Karpas-422 (cell line): Measurements from ENCODE around the gene GLS. TPM values are rescaled to one million over a fixed set of nuclear protein-coding genes. Genes with fewer than 3 reads are reported as not detected.
"Not testable (repeated sequence)": the region's sequence is repeated elsewhere in the genome, so short reads cannot be mapped to it uniquely, and the experiment has no call there.

Experiments
- DNase-seq: peaks from one replicate; pipeline ENCODE4 v3.0.0-alpha.2; 2015
- H2AFZ ChIP-seq: fragments of 200-600 bp; sonication (generic); 2 replicates; pipeline ENCODE4 v1.6.1; 2014; ENCODE audit warnings: antibody characterized with exemption, low read length, mixed read lengths
- H3K27ac ChIP-seq: fragments of 200-600 bp; sonication (generic); 2 replicates; pipeline ENCODE4 v1.5.1; 2014; ENCODE audit warnings: mild to moderate bottlenecking, low read length, moderate library complexity
- H3K27me3 ChIP-seq: fragments of 200-600 bp; sonication (generic); 2 replicates; pipeline ENCODE4 v1.6.1; 2014; ENCODE audit warnings: low read length, mixed read lengths
- H3K36me3 ChIP-seq: fragments of 200-600 bp; sonication (generic); 2 replicates; pipeline ENCODE4 v1.6.1; 2014; ENCODE audit warnings: low read length, mixed read lengths; ENCODE audit not compliant: insufficient read depth
- H3K4me1 ChIP-seq: fragments of 200-600 bp; sonication (generic); 2 replicates; pipeline ENCODE4 v1.6.1; 2014; ENCODE audit warnings: mild to moderate bottlenecking, low read length, mixed read lengths
- H3K4me2 ChIP-seq: fragments of 200-600 bp; sonication (generic); 2 replicates; pipeline ENCODE4 v1.6.1; 2014; ENCODE audit warnings: low read length, low read depth, mild to moderate bottlenecking; ENCODE audit not compliant: poor library complexity, severe bottlenecking
- H3K4me3 ChIP-seq: fragments of 200-600 bp; sonication (generic); 2 replicates; pipeline ENCODE4 v1.5.1; 2014; ENCODE audit warnings: mild to moderate bottlenecking, antibody characterized with exemption, low read length, mixed read lengths
- H3K79me2 ChIP-seq: fragments of 200-600 bp; sonication (generic); 2 replicates; pipeline ENCODE4 v1.6.1; 2014; ENCODE audit warnings: mild to moderate bottlenecking, low read length, mixed read lengths
- H3K9ac ChIP-seq: fragments of 200-600 bp; sonication (generic); 2 replicates; pipeline ENCODE4 v1.6.0; 2014; ENCODE audit warnings: low read length
- H3K9me2 ChIP-seq: fragments of 200-600 bp; sonication (generic), shearing (Covaris generic); replicated peaks from 2 replicates; pipeline ENCODE4 v1.6.0; 2014; ENCODE audit warnings: mild to moderate bottlenecking, low read length, moderate library complexity; ENCODE audit not compliant: insufficient read depth
- H3K9me3 ChIP-seq: fragments of 300-700, 200-600 bp; sonication (generic); 2 replicates; pipeline ENCODE4 v1.6.1; 2014; ENCODE audit warnings: low read length, mixed read lengths
- H4K20me1 ChIP-seq: fragments of 200-600 bp; sonication (generic); 2 replicates; pipeline ENCODE4 v1.6.1; 2014; ENCODE audit warnings: mild to moderate bottlenecking, antibody characterized with exemption, low read length, low read depth; ENCODE audit not compliant: insufficient read depth
- total RNA-seq: library from RNA; depleted of rRNA; stranded (reverse); fragments of >200 nt; shearing (Covaris generic); gene quantifications from 2 replicates; pipeline ENCODE4 v1.2.3, GENCODE V29; 2014; ENCODE audit warnings: low replicate concordance

GLS gene
- total RNA-seq, 1 experiment from 2014 or later: 283 TPM

GRCh38 chr2:190882856-190883582, 2.4 kb downstream of the GLS start:
- H3K36me3 ChIP-seq: peaks cover 12% of the 10 kb centered on the region; the same call in 1 of the 2 replicates
- H2AFZ ChIP-seq: no peak overlapping the region
- H3K4me2 ChIP-seq: peak overlapping the region; percentile 88
- peak; percentile 71 for DNase-seq
- peak overlapping the region; percentile 80 for H3K27ac ChIP-seq
- H3K9me3 ChIP-seq: no peaks in the 10 kb centered on the region
- peaks cover 22% of the 10 kb centered on the region for H4K20me1 ChIP-seq
- H3K9me2 ChIP-seq: no peaks in the 10 kb centered on the region
- peaks cover 73% of the 10 kb centered on the region for H3K79me2 ChIP-seq
- H3K27me3 ChIP-seq: no peaks in the 10 kb centered on the region
- peak overlapping the region; percentile 89 for H3K9ac ChIP-seq
- peaks cover 65% of the 10 kb centered on the region for H3K4me1 ChIP-seq
- peak overlapping the region; percentile 89 for H3K4me3 ChIP-seq

- not testable (repeated sequence) for H3K9me3 ChIP-seq, H3K9me2 ChIP-seq, H3K27me3 ChIP-seq, DNase-seq, H2AFZ ChIP-seq
- Histone ChIP-seq H3K4me2 (peak overlapping the region; percentile 88), H3K9ac (peak overlapping the region; percentile 18), H3K27ac (peak overlapping the region; percentile 65), H4K20me1 (peaks cover 36% of the 10 kb centered on the region), H3K4me1 (peaks cover 84% of the 10 kb centered on the region), H3K4me3 (peak overlapping the region; percentile 31), H3K36me3 (peaks cover 26% of the 10 kb centered on the region; the same call in 1 of the 2 replicates), H3K79me2 (peaks cover 100% of the 10 kb centered on the region)
Measured at GRCh38 chr2:190885844-190886243, 5.2 kb downstream of the GLS start.

GRCh38 chr2:190887089-190887488, 6.5 kb downstream of the GLS start:
- H3K9me2 ChIP-seq: no peaks in the 10 kb centered on the region
- no peaks in the 10 kb centered on the region for H3K27me3 ChIP-seq
- H4K20me1 ChIP-seq: peaks cover 40% of the 10 kb centered on the region
- H2AFZ ChIP-seq: no peak overlapping the region
- H3K4me2 ChIP-seq: peak overlapping the region; percentile 64
- H3K4me1 ChIP-seq: peaks cover 96% of the 10 kb centered on the region
- peak overlapping the region; percentile 65 for H3K27ac ChIP-seq
- H3K9ac ChIP-seq: no peak overlapping the region
- H3K36me3 ChIP-seq: peaks cover 30% of the 10 kb centered on the region; the same call in 1 of the 2 replicates
- H3K79me2 ChIP-seq: peaks cover 100% of the 10 kb centered on the region
- DNase-seq: peak; percentile 59
- 0 out of 2 replicates have a peak overlapping the region, but pooled peaks have one; percentile 29 for H3K4me3 ChIP-seq
- no peaks in the 10 kb centered on the region for H3K9me3 ChIP-seq

GRCh38 chr2:190888449-190888848, 7.8 kb downstream of the GLS start:
- Histone ChIP-seq H4K20me1 (peaks cover 28% of the 10 kb centered on the region; the same call in 1 of the 2 replicates), H3K27ac (peak overlapping the region; percentile 80), H2AFZ (no peak overlapping the region), H3K36me3 (peaks cover 43% of the 10 kb centered on the region; the same call in 1 of the 2 replicates), H3K27me3 (no peaks in the 10 kb centered on the region), H3K4me2 (peak overlapping the region; percentile 64), H3K79me2 (peaks cover 100% of the 10 kb centered on the region), H3K9me3 (no peaks in the 10 kb centered on the region), H3K4me1 (peaks cover 99% of the 10 kb centered on the region), H3K9me2 (no peaks in the 10 kb centered on the region), H3K9ac (no peak overlapping the region), H3K4me3 (no peak overlapping the region; the same call in 1 of the 2 replicates)
- DNase-seq: no peak

GRCh38 chr2:190889175-190889943, 8.7 kb downstream of the GLS start:
- Histone ChIP-seq H3K9me2 (no peaks in the 10 kb centered on the region), H3K4me1 (peaks cover 96% of the 10 kb centered on the region), H3K79me2 (peaks cover 100% of the 10 kb centered on the region), H3K36me3 (peaks cover 41% of the 10 kb centered on the region; the same call in 1 of the 2 replicates), H3K9ac (peak overlapping the region; percentile 20; the same call in 1 of the 2 replicates), H2AFZ (no peak overlapping the region), H3K9me3 (no peaks in the 10 kb centered on the region), H3K27ac (peak overlapping the region; percentile 80; the same call in 1 of the 2 replicates), H3K4me3 (no peak overlapping the region; the same call in 1 of the 2 replicates), H4K20me1 (peaks cover 24% of the 10 kb centered on the region; the same call in 1 of the 2 replicates), H3K27me3 (no peaks in the 10 kb centered on the region), H3K4me2 (peak overlapping the region; percentile 64)
- DNase-seq: no peak

GRCh38 chr2:190891372-190891771, 10.8 kb downstream of the GLS start:
- Histone ChIP-seq H2AFZ (no peak overlapping the region), H4K20me1 (peaks cover 26% of the 10 kb centered on the region; the same call in 1 of the 2 replicates), H3K36me3 (peaks cover 55% of the 10 kb centered on the region; the same call in 1 of the 2 replicates), H3K27ac (peak overlapping the region; percentile 80), H3K27me3 (no peaks in the 10 kb centered on the region), H3K9ac (peak overlapping the region; percentile 42; the same call in 1 of the 2 replicates), H3K4me2 (peak overlapping the region; percentile 64), H3K9me3 (no peaks in the 10 kb centered on the region), H3K4me1 (peaks cover 79% of the 10 kb centered on the region), H3K79me2 (peaks cover 99% of the 10 kb centered on the region), H3K9me2 (no peaks in the 10 kb centered on the region), H3K4me3 (peak overlapping the region; percentile 28; the same call in 1 of the 2 replicates)
- DNase-seq: peak; percentile 65

- peaks cover 99% of the 10 kb centered on the region for H3K79me2 ChIP-seq
Measured at GRCh38 chr2:190891889-190892288, 11.3 kb downstream of the GLS start.

More at GRCh38 chr2:190891889-190892288, 11.3 kb downstream of the GLS start:
- H3K27me3 ChIP-seq: no peaks in the 10 kb centered on the region
- peaks cover 74% of the 10 kb centered on the region for H3K4me1 ChIP-seq
- no peak overlapping the region for H3K4me3 ChIP-seq
- peaks cover 26% of the 10 kb centered on the region; the same call in 1 of the 2 replicates for H4K20me1 ChIP-seq
- no peaks in the 10 kb centered on the region for H3K9me2 ChIP-seq
- peak overlapping the region; percentile 64 for H3K4me2 ChIP-seq
- no peak for DNase-seq
- H3K36me3 ChIP-seq: peaks cover 60% of the 10 kb centered on the region; the same call in 1 of the 2 replicates
- H3K27ac ChIP-seq: peak overlapping the region; percentile 80
- H3K9ac ChIP-seq: no peak overlapping the region
- H3K9me3 ChIP-seq: no peaks in the 10 kb centered on the region
- no peak overlapping the region for H2AFZ ChIP-seq
